GM23248 (cell line): ENCODE measurements around the gene ANKRD6. TPM values are rescaled to one million over a fixed set of nuclear protein-coding genes. Genes with fewer than 3 reads are reported as not detected.

Experiments
- DNase-seq: peaks from one replicate; pipeline ENCODE4 v3.0.0-alpha.2; 2015
- H2AFZ ChIP-seq: fragments of 200-600 bp; sonication (generic); 2 replicates; pipeline ENCODE4 v1.6.1; 2016; ENCODE audit warnings: antibody characterized with exemption
- H3F3A ChIP-seq: fragments of 200-600 bp; sonication (generic); 2 replicates; pipeline ENCODE4 v1.6.1; 2016; ENCODE audit warnings: mild to moderate bottlenecking, antibody characterized with exemption, mixed run types; ENCODE audit not compliant: insufficient read depth
- H3K27ac ChIP-seq: fragments of 200-600 bp; sonication (generic); 2 replicates; pipeline ENCODE4 v1.5.1; 2016; ENCODE audit warnings: mild to moderate bottlenecking
- H3K27me3 ChIP-seq: fragments of 200-600 bp; sonication (generic); replicated peaks from 2 replicates; pipeline ENCODE4 v1.6.1; 2016; ENCODE audit warnings: mild to moderate bottlenecking; ENCODE audit not compliant: insufficient read depth
- H3K36me3 ChIP-seq: fragments of 200-600 bp; sonication (generic); 2 replicates; pipeline ENCODE4 v1.6.1; 2016; ENCODE audit warnings: low read depth, mild to moderate bottlenecking
- H3K4me1 ChIP-seq: fragments of 200-600 bp; sonication (generic); 2 replicates; pipeline ENCODE4 v1.6.1; 2016; ENCODE audit warnings: mild to moderate bottlenecking; ENCODE audit not compliant: insufficient read depth
- H3K4me2 ChIP-seq: fragments of 200-600 bp; sonication (generic); one replicate; pipeline ENCODE4 v1.6.1; 2016; ENCODE audit warnings: mild to moderate bottlenecking; ENCODE audit not compliant: unreplicated experiment
- H3K4me3 ChIP-seq: fragments of 200-600 bp; sonication (generic); 2 replicates; pipeline ENCODE4 v1.5.1; 2016; ENCODE audit warnings: mild to moderate bottlenecking
- H3K79me2 ChIP-seq: fragments of 200-600 bp; sonication (generic); 2 replicates; pipeline ENCODE4 v1.6.1; 2016; ENCODE audit warnings: mild to moderate bottlenecking; ENCODE audit not compliant: insufficient read depth
- H3K9ac ChIP-seq: fragments of 200-600 bp; sonication (generic); 2 replicates; pipeline ENCODE4 v1.6.1; 2016; ENCODE audit warnings: mild to moderate bottlenecking
- H3K9me2 ChIP-seq: fragments of 200-600 bp; sonication (generic); 2 replicates; pipeline ENCODE4 v1.6.1; 2016; ENCODE audit warnings: mixed run types, mild to moderate bottlenecking, moderate library complexity; ENCODE audit not compliant: insufficient read depth
- H3K9me3 ChIP-seq: fragments of 200-600 bp; sonication (generic); one replicate; pipeline ENCODE4 v1.6.1; 2017; ENCODE audit warnings: low read depth
- H4K20me1 ChIP-seq: fragments of 200-600 bp; sonication (generic); 2 replicates; pipeline ENCODE4 v1.6.0; 2016; ENCODE audit not compliant: insufficient read depth
- EZH2 ChIP-seq: fragments of 200-600 bp; sonication (generic); IDR thresholded peaks from 2 replicates; pipeline ENCODE4 v1.6.1; 2018; ENCODE audit warnings: antibody characterized with exemption, mild to moderate bottlenecking; ENCODE audit not compliant: insufficient read depth, poor library complexity, severe bottlenecking
- EZH2phosphoT487 ChIP-seq: fragments of 200-600 bp; sonication (generic); IDR thresholded peaks from 2 replicates; pipeline ENCODE4 v1.6.1; 2018; ENCODE audit warnings: antibody characterized with exemption, moderate library complexity, mild to moderate bottlenecking, low read depth; ENCODE audit not compliant: insufficient read depth
- WGBS, 2 experiments: methylation state at CpG; one replicate each; pipeline ENCODE4 v1.1.6; 2015 to 2017; ENCODE audit warnings: low lambda C conversion rate in 2 of 2, low coverage in 1 of 2; ENCODE audit errors: missing lambda C conversion rate in 2 of 2; 5-methylcytosine and 5-hydroxymethylcytosine counted together
- in situ Hi-C: fragments of 300-500 bp; cut with MboI; formaldehyde crosslinking; loops from 2 replicates; pipeline ENCODE4 v1.15.0; 2020
- polyA plus RNA-seq: library from polyadenylated mRNA; unstranded; fragments of >200 nt; fragmentation: Nextera tagmentation; extraction: Ambion mirVana; gene quantifications from 2 replicates; pipeline ENCODE4 v1.2.1, GENCODE V29; 2016
- total RNA-seq: library from RNA; depleted of rRNA; stranded (reverse); fragments of >200 nt; shearing (Covaris generic); gene quantifications from 2 replicates; pipeline ENCODE4 v1.2.3, GENCODE V29; 2014

The ANKRD6 gene
- total and polyA plus RNA-seq, 2 experiments from 2014 or later, result 0.54 to 12.4 TPM

- H3F3A ChIP-seq, result no peaks in the 10 kb centered on the region
- WGBS, 2 experiments, result 85 to 92% methylated on average over 3 of the region's 3 CpGs
- no peaks in the 10 kb centered on the region for H3K36me3 ChIP-seq
- no peaks in the 10 kb centered on the region for H3K9me2 ChIP-seq
- H3K9me3 ChIP-seq, result no peaks in the 10 kb centered on the region
- no peak overlapping the region for H3K4me2 ChIP-seq
- no peak overlapping the region for H3K4me3 ChIP-seq
- in situ Hi-C loops, result no loop called here
- H3K27me3 ChIP-seq, result no peaks in the 10 kb centered on the region
- no peaks in the 10 kb centered on the region for H3K79me2 ChIP-seq
- H3K4me1 ChIP-seq, result no peaks in the 10 kb centered on the region
- H4K20me1 ChIP-seq, result no peaks in the 10 kb centered on the region
- TF ChIP-seq EZH2phosphoT487, result no peak
- no peak for TF ChIP-seq EZH2
- no peak overlapping the region for H3K27ac ChIP-seq
- H3K9ac ChIP-seq, result no peak overlapping the region
- no peak overlapping the region for H2AFZ ChIP-seq
- DNase-seq, result no peak
Measured at GRCh38 chr6:89509777-89510281, 76.9 kb downstream of the ANKRD6 start.

- 51 to 53% methylated on average over 1 of the region's 1 CpG for WGBS, 2 experiments
- in situ Hi-C loops, result no loop called here
- TF ChIP-seq EZH2, result no peak
- TF ChIP-seq EZH2phosphoT487, result no peak
- Histone ChIP-seq H3F3A (no peaks in the 10 kb centered on the region), H3K9me3 (no peaks in the 10 kb centered on the region), H3K36me3 (no peaks in the 10 kb centered on the region), H3K27me3 (no peaks in the 10 kb centered on the region), H3K79me2 (no peaks in the 10 kb centered on the region), H2AFZ (no peak overlapping the region), H3K27ac (no peak overlapping the region), H3K4me2 (no peak overlapping the region), H3K4me3 (no peak overlapping the region), H3K4me1 (no peaks in the 10 kb centered on the region), H4K20me1 (no peaks in the 10 kb centered on the region), H3K9ac (no peak overlapping the region), H3K9me2 (no peaks in the 10 kb centered on the region)
- DNase-seq, result no peak
Measured at GRCh38 chr6:89510393-89510792, 77.4 kb downstream of the ANKRD6 start.

- H3K79me2 ChIP-seq, result no peaks in the 10 kb centered on the region
- no peaks in the 10 kb centered on the region for H3F3A ChIP-seq
- in situ Hi-C loops, result no loop called here
- H3K4me1 ChIP-seq, result no peaks in the 10 kb centered on the region
- 66 to 77% methylated on average over 4 of the region's 4 CpGs for WGBS, 2 experiments
- no peak overlapping the region for H3K27ac ChIP-seq
- H3K4me2 ChIP-seq, result no peak overlapping the region
- DNase-seq, result no peak
- H3K27me3 ChIP-seq, result no peaks in the 10 kb centered on the region
- H3K4me3 ChIP-seq, result no peak overlapping the region
- H3K9me2 ChIP-seq, result no peaks in the 10 kb centered on the region
- no peak overlapping the region for H3K9ac ChIP-seq
- TF ChIP-seq EZH2phosphoT487, result no peak
- no peak for TF ChIP-seq EZH2
- H2AFZ ChIP-seq, result no peak overlapping the region
- H3K9me3 ChIP-seq, result no peaks in the 10 kb centered on the region
- H3K36me3 ChIP-seq, result no peaks in the 10 kb centered on the region
- no peaks in the 10 kb centered on the region for H4K20me1 ChIP-seq
Measured at GRCh38 chr6:89518352-89519055, 85.6 kb downstream of the ANKRD6 start.

GRCh38 chr6:89520736-89521135 is 87.8 kb downstream of the ANKRD6 start:
- Histone ChIP-seq H3K36me3 (no peaks in the 10 kb centered on the region), H3K27me3 (no peaks in the 10 kb centered on the region), H3K4me2 (no peak overlapping the region), H3K27ac (no peak overlapping the region), H3K79me2 (no peaks in the 10 kb centered on the region), H3K9ac (no peak overlapping the region), H2AFZ (no peak overlapping the region), H3K4me3 (no peak overlapping the region), H3K9me2 (no peaks in the 10 kb centered on the region), H3F3A (no peaks in the 10 kb centered on the region), H3K4me1 (no peaks in the 10 kb centered on the region), H4K20me1 (no peaks in the 10 kb centered on the region), H3K9me3 (no peaks in the 10 kb centered on the region)
- in situ Hi-C loops, result no loop called here
- TF ChIP-seq EZH2phosphoT487, result no peak
- TF ChIP-seq EZH2, result no peak
- no peak for DNase-seq
